T-cell (primary cell): ENCODE data around the gene PPP3R2. TPM values are rescaled to one million over a fixed set of nuclear protein-coding genes. Genes with fewer than 3 reads are reported as not detected.

Experiments used
- ATAC-seq, 4 experiments: fragments of 200-7000 bp in 3 of 4; fragments of 150-1000 bp in 1 of 4; cut with Tn5 transposase; replicated peaks in 1 of 4; 1 replicate in 3 of 4; 2 replicates in 1 of 4; pipeline ENCODE4 v1.10.0; 2021; ENCODE audit warnings: moderate library complexity in 3 of 4, mild to moderate bottlenecking in 2 of 4, moderate number of reproducible peaks in 1 of 4
- CTCF ChIA-PET, 2 donors: fragments of 300-600 bp; sonication (Branson Sonifier 250); formaldehyde crosslinking; loops; one replicate each; lab custom pipeline; 2022; ENCODE audit warnings: antibody characterized with exemption in 2 of 2; lab: Charles Lee
- POLR2A ChIA-PET, 2 donors: fragments of 300-600 bp; sonication (Branson Sonifier 250); formaldehyde crosslinking; loops; one replicate each; lab custom pipeline; 2022; ENCODE audit warnings: antibody characterized with exemption in 2 of 2; lab: Charles Lee
- DNase-seq, 35 experiments: peaks; one replicate each; pipeline versions ENCODE4 v3.0.0 to v3.0.0-alpha.2; 2013 to 2023
- H3K27ac ChIP-seq: one replicate; pipeline ENCODE4 v1.5.1; 2013; ENCODE audit warnings: low read length
- H3K27me3 ChIP-seq, 2 experiments: replicated peaks in 1 of 2; 1 replicate in 1 of 2; 2 replicates in 1 of 2; pipeline versions ENCODE4 v1.6.1 to v1.7.0; 2013; ENCODE audit warnings: low read length in 1 of 2, mixed read lengths in 1 of 2; ENCODE audit not compliant: control insufficient read depth in 2 of 2, insufficient read depth in 2 of 2; ENCODE audit errors: extremely low read depth in 1 of 2
- H3K36me3 ChIP-seq, 2 donors: 1 replicate in 1 of 2; 2 replicates in 1 of 2; pipeline versions ENCODE4 v1.6.1 to v1.7.0; 2013; ENCODE audit warnings: low read length in 1 of 2; ENCODE audit not compliant: control insufficient read depth in 2 of 2, insufficient read depth in 1 of 2; ENCODE audit errors: extremely low read depth in 1 of 2
- H3K4me1 ChIP-seq, 2 experiments: 1 replicate in 1 of 2; 2 replicates in 1 of 2; pipeline versions ENCODE4 v1.6.1 to v1.7.0; 2013; ENCODE audit warnings: low read length in 2 of 2, mixed read lengths in 1 of 2; ENCODE audit not compliant: insufficient read depth in 2 of 2, control insufficient read depth in 1 of 2; ENCODE audit errors: extremely low read depth in 1 of 2
- H3K4me3 ChIP-seq, 2 donors: 1 replicate in 1 of 2; 2 replicates in 1 of 2; pipeline versions ENCODE4 v1.5.1 to v1.7.0; 2013; ENCODE audit warnings: mild to moderate bottlenecking in 2 of 2, low read length in 1 of 2, moderate library complexity in 1 of 2; ENCODE audit not compliant: control insufficient read depth in 1 of 2; ENCODE audit errors: extremely low read depth in 1 of 2
- H3K9me3 ChIP-seq: 2 replicates; pipeline ENCODE4 v1.7.0; 2013
- H3K27ac Mint-ChIP-seq, 2 donors: one replicate each; pipeline ENCODE4 v1.8.0; 2020 to 2021; ENCODE audit warnings: mild to moderate bottlenecking in 2 of 2, mixed read lengths in 2 of 2
- H3K27me3 Mint-ChIP-seq, 2 donors: one replicate each; pipeline ENCODE4 v1.8.0; 2021 to 2022; ENCODE audit warnings: mixed read lengths in 2 of 2
- H3K36me3 Mint-ChIP-seq: one replicate; pipeline ENCODE4 v1.8.0; 2021; ENCODE audit warnings: mixed read lengths
- H3K4me1 Mint-ChIP-seq, 3 donors: one replicate each; pipeline ENCODE4 v1.8.0; 2020 to 2022; ENCODE audit warnings: mixed read lengths in 3 of 3, mild to moderate bottlenecking in 1 of 3
- H3K4me3 Mint-ChIP-seq, 3 donors: one replicate each; pipeline ENCODE4 v1.8.0; 2020 to 2022; ENCODE audit warnings: mild to moderate bottlenecking in 3 of 3, mixed read lengths in 3 of 3, moderate library complexity in 3 of 3
- H3K9me3 Mint-ChIP-seq, 3 donors: one replicate each; pipeline ENCODE4 v1.8.0; 2020 to 2022; ENCODE audit warnings: mixed read lengths in 3 of 3
- WGBS: methylation state at CpG from one replicate; pipeline ENCODE4 v1.1.5; 2013; ENCODE audit warnings: missing lambda C conversion rate; ENCODE audit not compliant: insufficient coverage; 5-methylcytosine and 5-hydroxymethylcytosine counted together
- total RNA-seq, 35 experiments: library from RNA in 6 of 35; stranded (reverse) in 6 of 35; fragments of 120-200 nt in 1 of 35; gene quantifications; one replicate each; pipeline versions ENCODE4 v1.2.1 to v1.2.4 and lab custom pipeline; 2013 to 2026

Gene PPP3R2
- total RNA-seq, 5 donors from 2014 or later (not counting 1 experiment from before 2014, with no cell fraction given), result not detected

- CTCF ChIA-PET, result no interaction called here
- WGBS, result no CpG with 5 or more reads among the region's 1 CpG
- POLR2A ChIA-PET, result no interaction called here
These were observed 37.8 kb upstream of the PPP3R2 start for GRCh38 chr9:101632611-101633010.

DNA sequence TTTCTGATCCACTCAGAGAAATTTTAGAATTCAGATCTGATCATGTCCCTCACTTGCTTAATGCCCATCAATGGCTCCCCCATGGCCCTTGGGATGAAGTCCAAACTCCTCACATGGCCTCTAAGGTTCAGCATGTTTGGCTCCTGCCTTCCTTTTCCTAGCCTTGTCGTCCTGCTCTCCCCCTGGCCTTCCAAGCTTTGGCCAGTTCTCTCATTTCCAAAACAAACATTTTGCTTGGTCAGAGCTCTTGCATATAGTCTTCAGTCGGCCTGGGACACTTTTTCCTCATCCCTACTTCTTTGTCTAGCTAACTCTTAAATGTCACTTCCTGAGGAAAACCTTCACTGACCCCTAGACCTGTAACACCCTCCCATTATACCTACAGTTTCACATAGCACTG, 37.1 kb upstream of the PPP3R2 start:
- H3K27me3 ChIP-seq, result no peaks in the 10 kb centered on the region
- Mint-ChIP-seq H3K27me3 (peaks cover 0 to 8% of the 10 kb centered on the region in 2 donors), H3K4me3 (no peak overlapping the region), H3K36me3 (no peaks in the 10 kb centered on the region), H3K9me3 (no peaks in the 10 kb centered on the region), H3K27ac (no peak overlapping the region), H3K4me1 (no peaks in the 10 kb centered on the region)
- DNase-seq, result no peak
- no peaks in the 10 kb centered on the region for H3K36me3 ChIP-seq
- no peak overlapping the region for H3K27ac ChIP-seq
- 33% methylated on average over 2 of the region's 2 CpGs for WGBS
- CTCF ChIA-PET, result no interaction called here
- ATAC-seq, result no peak
- H3K4me3 ChIP-seq, result no peak overlapping the region
- POLR2A ChIA-PET, result no interaction called here
- no peaks in the 10 kb centered on the region for H3K9me3 ChIP-seq
- H3K4me1 ChIP-seq, result no peaks in the 10 kb centered on the region

More at GRCh38 chr9:101632611-101633010, 37.8 kb upstream of the PPP3R2 start:
- no peaks in the 10 kb centered on the region for H3K27me3 ChIP-seq
- H3K27me3 Mint-ChIP-seq, result peaks cover 0 to 8% of the 10 kb centered on the region in 2 donors
- H3K9me3 ChIP-seq, result no peaks in the 10 kb centered on the region
- no peaks in the 10 kb centered on the region for H3K36me3 Mint-ChIP-seq
- H3K27ac ChIP-seq, result no peak overlapping the region
- H3K4me1 Mint-ChIP-seq, result no peaks in the 10 kb centered on the region
- ATAC-seq (no peak), DNase-seq (no peak)
- H3K4me3 ChIP-seq, result no peak overlapping the region
- H3K9me3 Mint-ChIP-seq, result no peaks in the 10 kb centered on the region
- H3K27ac Mint-ChIP-seq, result no peak overlapping the region
- no peaks in the 10 kb centered on the region for H3K36me3 ChIP-seq
- no peak overlapping the region for H3K4me3 Mint-ChIP-seq
- no peaks in the 10 kb centered on the region for H3K4me1 ChIP-seq

GRCh38 chr9:101629636-101630035, 34.9 kb upstream of the PPP3R2 start:
- H3K4me1 Mint-ChIP-seq, result peaks cover 4 to 7% (median 5%) of the 10 kb centered on the region in 3 donors
- H3K36me3 Mint-ChIP-seq, result no peaks in the 10 kb centered on the region
- no peak for DNase-seq
- H3K9me3 Mint-ChIP-seq, result no peaks in the 10 kb centered on the region
- CTCF ChIA-PET, result no interaction called here
- H3K4me1 ChIP-seq, result no peaks in the 10 kb centered on the region
- no peak overlapping the region for H3K27ac ChIP-seq
- no peak overlapping the region for H3K4me3 Mint-ChIP-seq
- no peak for ATAC-seq
- no peaks in the 10 kb centered on the region for H3K9me3 ChIP-seq
- peaks cover 0 to 8% of the 10 kb centered on the region in 2 donors for H3K27me3 Mint-ChIP-seq
- H3K27ac Mint-ChIP-seq, result no peak overlapping the region
- POLR2A ChIA-PET, result no interaction called here
- H3K4me3 ChIP-seq, result no peak overlapping the region
- H3K27me3 ChIP-seq, result no peaks in the 10 kb centered on the region
- 60% methylated on average over 1 of the region's 5 CpGs for WGBS
- H3K36me3 ChIP-seq, result no peaks in the 10 kb centered on the region

GRCh38 chr9:101628173-101628572, 33.4 kb upstream of the PPP3R2 start:
- Mint-ChIP-seq H3K4me3 (no peak overlapping the region), H3K27me3 (peaks cover 0 to 11% of the 10 kb centered on the region in 2 donors), H3K4me1 (peaks cover 4 to 7% (median 5%) of the 10 kb centered on the region in 3 donors), H3K36me3 (no peaks in the 10 kb centered on the region), H3K27ac (no peak overlapping the region), H3K9me3 (no peaks in the 10 kb centered on the region)
- Histone ChIP-seq H3K4me3 (no peak overlapping the region), H3K9me3 (no peaks in the 10 kb centered on the region), H3K36me3 (no peaks in the 10 kb centered on the region), H3K4me1 (no peaks in the 10 kb centered on the region), H3K27ac (no peak overlapping the region), H3K27me3 (no peaks in the 10 kb centered on the region)
- no peak for DNase-seq
- CTCF ChIA-PET, result no interaction called here
- no CpG with 5 or more reads among the region's 4 CpGs for WGBS
- POLR2A ChIA-PET, result no interaction called here
- ATAC-seq, result no peak

- H3K36me3 ChIP-seq, result no peaks in the 10 kb centered on the region
- CTCF ChIA-PET, result interaction anchor here in 1 of 2 donors (0.6 to 1.0 kb wide), 2 partner anchors 11 to 26 kb away, joined by 3 read pairs; no protein-coding TSS in a partner anchor
- DNase-seq (peak in 1 of 35 experiments; percentile 3), ATAC-seq (no peak)
- H3K4me1 ChIP-seq, result no peaks in the 10 kb centered on the region
- Mint-ChIP-seq H3K36me3 (no peaks in the 10 kb centered on the region), H3K4me3 (no peak overlapping the region), H3K27ac (no peak overlapping the region), H3K27me3 (peaks cover 0 to 6% of the 10 kb centered on the region in 2 donors), H3K9me3 (no peaks in the 10 kb centered on the region), H3K4me1 (peaks cover 4 to 7% (median 5%) of the 10 kb centered on the region in 3 donors)
- 60% methylated on average over 1 of the region's 1 CpG for WGBS
- no peaks in the 10 kb centered on the region for H3K27me3 ChIP-seq
- no peaks in the 10 kb centered on the region for H3K9me3 ChIP-seq
- H3K27ac ChIP-seq, result no peak overlapping the region
- no peak overlapping the region for H3K4me3 ChIP-seq
- POLR2A ChIA-PET, result no interaction called here
These were observed 31.5 kb upstream of the PPP3R2 start for GRCh38 chr9:101626295-101626694.

DNA sequence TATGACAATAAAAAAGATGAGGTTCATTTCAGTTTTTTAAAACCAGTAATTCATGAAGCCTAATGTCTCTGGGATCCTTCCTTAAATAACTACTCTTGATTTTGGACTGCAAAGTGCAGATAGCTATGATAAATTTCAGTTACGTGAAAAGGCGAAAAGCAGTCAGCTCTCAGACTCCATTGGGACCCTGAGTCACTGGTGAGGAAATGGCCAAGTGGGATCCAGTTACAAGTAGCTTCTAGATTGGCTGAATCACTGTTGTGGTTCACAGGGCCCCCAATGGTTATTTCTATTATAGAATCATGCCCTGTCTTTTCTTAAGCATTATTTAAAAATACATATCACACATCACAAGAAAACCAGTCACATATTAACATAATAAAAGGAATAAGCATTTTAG, 31.1 kb upstream of the PPP3R2 start:
- H3K36me3 ChIP-seq, result no peaks in the 10 kb centered on the region
- Mint-ChIP-seq H3K4me1 (peaks cover 4 to 7% (median 5%) of the 10 kb centered on the region in 3 donors), H3K9me3 (no peaks in the 10 kb centered on the region), H3K27ac (no peak overlapping the region), H3K36me3 (no peaks in the 10 kb centered on the region), H3K27me3 (peaks cover 0 to 6% of the 10 kb centered on the region in 2 donors), H3K4me3 (no peak overlapping the region)
- no peaks in the 10 kb centered on the region for H3K9me3 ChIP-seq
- POLR2A ChIA-PET, result no interaction called here
- CTCF ChIA-PET, result interaction anchor here in 1 of 2 donors (0.6 to 1.0 kb wide), 2 partner anchors 11 to 26 kb away, joined by 3 read pairs; no protein-coding TSS in a partner anchor
- no peak for DNase-seq
- H3K4me3 ChIP-seq, result no peak overlapping the region
- no peaks in the 10 kb centered on the region for H3K4me1 ChIP-seq
- WGBS, result 80% methylated on average over 2 of the region's 2 CpGs
- ATAC-seq, result no peak
- no peaks in the 10 kb centered on the region for H3K27me3 ChIP-seq
- no peak overlapping the region for H3K27ac ChIP-seq
